ENCODE data around the gene OLA1. TPM values are rescaled to one million over a fixed set of nuclear protein-coding genes. Genes with fewer than 3 reads are reported as not detected.

The OLA1 gene
- total and polyA plus RNA-seq, 2 of the 4 experiments (the other 2 are of a cell fraction), result 54.7 to 71.2 TPM

GRCh38 chr2:174106736-174107135 lies 141.6 kb downstream of the OLA1 start:
- Histone ChIP-seq H2BK15ac (ENCODE audit: low read depth, low read length) (no peak overlapping the region), H2AFZ (replicated peaks; ENCODE audit: low read length, poor library complexity) (no peak overlapping the region), H2BK120ac (ENCODE audit: low read depth, low read length) (no peak overlapping the region), H3K9me3 (ENCODE audit: control insufficient read depth, insufficient read depth, low read length) (no peaks in the 10 kb centered on the region), H2AK9ac (replicated peaks; ENCODE audit: low read depth, low read length, poor library complexity) (no peak overlapping the region), H3K79me1 (ENCODE audit: low read depth in 1 of 2, low read length in 2 of 2) (no peaks in the 10 kb centered on the region), H4K5ac (ENCODE audit: low read depth, low read length) (no peak overlapping the region), H3K9me1 (ENCODE audit: insufficient read depth, low read length) (no peaks in the 10 kb centered on the region), H4K91ac (ENCODE audit: insufficient read depth, low read depth, low read length) (no peak overlapping the region), H3K27ac (ENCODE audit: insufficient read depth, low read length) (no peak overlapping the region), H2BK5ac (ENCODE audit: low read depth, low read length, poor library complexity, severe bottlenecking) (no peak overlapping the region), H3K4ac (ENCODE audit: low read depth, low read length) (no peak overlapping the region), H3K23ac (ENCODE audit: low read depth, low read length) (no peak overlapping the region), H4K20me1 (ENCODE audit: insufficient read depth, low read length) (no peaks in the 10 kb centered on the region), H3K9ac (ENCODE audit: low read depth, low read length) (no peak overlapping the region), H3K18ac (ENCODE audit: low read depth, low read length) (no peak overlapping the region), H3K27me3 (ENCODE audit: control insufficient read depth, insufficient read depth, low read length) (no peaks in the 10 kb centered on the region), H2AK5ac (ENCODE audit: low read depth, low read length) (no peak overlapping the region), H2BK20ac (ENCODE audit: low read depth, low read length) (no peak overlapping the region), H3K4me2 (ENCODE audit: low read depth, low read length) (no peak overlapping the region), H3K56ac (ENCODE audit: extremely low read depth, insufficient read depth, low read length) (no peak overlapping the region), H3K14ac (replicated peaks; ENCODE audit: low read depth, low read length) (no peak overlapping the region), H3K4me1 (ENCODE audit: control insufficient read depth, insufficient read depth, low read length) (no peaks in the 10 kb centered on the region), H4K8ac (ENCODE audit: low read depth in 2 of 2, low read length in 2 of 2) (no peak overlapping the region), H3K36me3 (ENCODE audit: control insufficient read depth, insufficient read depth, low read length) (no peaks in the 10 kb centered on the region), H3K4me3 (ENCODE audit: insufficient read depth, low read depth, low read length) (no peak overlapping the region)
- BruUV-seq (replicated peaks), result no TSS peak
- in situ Hi-C loops (cut with MboI; ENCODE audit: low sequenced_read_pairs), result no loop called here
- CTCF ChIA-PET, result no interaction called here
- intact Hi-C loops (cut with micrococcal nuclease), result no loop called here
- DNase-seq (no peak), ATAC-seq (ENCODE audit: low read depth) (no peak)
- TF ChIP-seq, protein P1, sequence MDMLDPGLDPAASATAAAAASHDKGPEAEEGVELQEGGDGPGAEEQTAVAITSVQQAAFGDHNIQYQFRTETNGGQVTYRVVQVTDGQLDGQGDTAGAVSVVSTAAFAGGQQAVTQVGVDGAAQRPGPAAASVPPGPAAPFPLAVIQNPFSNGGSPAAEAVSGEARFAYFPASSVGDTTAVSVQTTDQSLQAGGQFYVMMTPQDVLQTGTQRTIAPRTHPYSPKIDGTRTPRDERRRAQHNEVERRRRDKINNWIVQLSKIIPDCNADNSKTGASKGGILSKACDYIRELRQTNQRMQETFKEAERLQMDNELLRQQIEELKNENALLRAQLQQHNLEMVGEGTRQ (IDR thresholded peaks at IDR 0.05; ENCODE audit: low read depth, low read length), result no peak
- no peak for TF ChIP-seq BHLHE40 (IDR thresholded peaks at IDR 0.05; ENCODE audit: low read depth, low read length)
- TF ChIP-seq POLR2A (IDR thresholded peaks at IDR 0.05; ENCODE audit: low read depth, low read length), result no peak
- TF ChIP-seq CEBPB (IDR thresholded peaks at IDR 0.05; ENCODE audit: low read depth, low read length), result no peak
- no peak for TF ChIP-seq ELK1 (IDR thresholded peaks at IDR 0.05; ENCODE audit: borderline replicate concordance, low read depth, low read length)
- no peak for TF ChIP-seq MAZ (IDR thresholded peaks at IDR 0.05; ENCODE audit: borderline replicate concordance, low read depth, low read length)
- no peak for TF ChIP-seq RFX5 (IDR thresholded peaks at IDR 0.05; ENCODE audit: low read depth, low read length)
- no peak for TF ChIP-seq CTCF (conservative IDR thresholded peaks at IDR 0.05; ENCODE audit: low read depth, low read length)
- no peak for TF ChIP-seq NFE2L2 (IDR thresholded peaks at IDR 0.05; ENCODE audit: low read depth, low read length)
- no peak for TF ChIP-seq MXI1 (IDR thresholded peaks at IDR 0.05; ENCODE audit: borderline replicate concordance, low read depth, low read length)
- TF ChIP-seq MAFK (IDR thresholded peaks at IDR 0.05; ENCODE audit: low read depth, low read length), result no peak
- no peak for TF ChIP-seq FOS (IDR thresholded peaks at IDR 0.05; ENCODE audit: low read depth, low read length)
- TF ChIP-seq CHD1 (IDR thresholded peaks at IDR 0.05; ENCODE audit: low read depth, low read length), result no peak
- POLR2A ChIA-PET (ENCODE audit: unreplicated experiment), result no interaction called here
- dilution Hi-C loops (cut with HindIII; ENCODE audit: low sequenced_read_pairs, unreplicated experiment), result no loop called here

Measured in IMR-90 (cell line).